Measurements from ENCODE around the gene TRIP11.

- TF ChIP-seq CTCF (conservative IDR thresholded peaks at IDR 0.05; ENCODE audit: low read length): no peak
- TF ChIP-seq EZH2phosphoT487 (IDR thresholded peaks at IDR 0.05; ENCODE audit: borderline replicate concordance, low read depth, low read length): no peak
These were observed 99.7 kb downstream of the TRIP11 start for GRCh38 chr14:91940209-91940608.

All from OCI-LY7 (cell line).